PFSK-1 (cell line): ENCODE data around the gene SLC6A12.

Experiments used
- FOXP2 ChIP-seq: optimal IDR thresholded peaks from 2 replicates; pipeline ENCODE3; 2011; ENCODE audit warnings: borderline replicate concordance, control low read depth, inconsistent platforms; ENCODE audit not compliant: insufficient read depth; ENCODE audit errors: extremely low read length, extremely low read depth
- POLR2AphosphoS5 ChIP-seq: IDR thresholded peaks from 2 replicates; pipeline ENCODE4 v1.6.1; 2012; ENCODE audit warnings: low read depth, mild to moderate bottlenecking, control low read depth, low read length, moderate library complexity
- REST ChIP-seq, 2 experiments: IDR thresholded peaks; 2 replicates each; pipeline versions ENCODE4 v1.6.1 to v1.8.0; 2011 to 2012; ENCODE audit warnings: low read depth in 2 of 2, low read length in 2 of 2, control low read depth in 1 of 2, inconsistent platforms in 1 of 2, mild to moderate bottlenecking in 1 of 2, moderate library complexity in 1 of 2; ENCODE audit not compliant: insufficient read depth in 1 of 2
- SIN3A ChIP-seq: IDR thresholded peaks from 2 replicates; pipeline ENCODE4 v1.6.1; 2012; ENCODE audit warnings: mild to moderate bottlenecking, low read length, moderate library complexity, borderline replicate concordance; ENCODE audit not compliant: insufficient read depth
- TAF1 ChIP-seq: IDR thresholded peaks from 2 replicates; pipeline ENCODE4 v1.6.1; 2012; ENCODE audit warnings: low read length, control low read depth, borderline replicate concordance; ENCODE audit not compliant: insufficient read depth

SLC6A12 gene

GRCh38 chr12:188910-189621 is 24.9 kb downstream of the SLC6A12 start:
- no peak for TF ChIP-seq POLR2AphosphoS5
- no peak for TF ChIP-seq SIN3A
- no peak for TF ChIP-seq FOXP2
- no peak for TF ChIP-seq TAF1
- no peak for TF ChIP-seq REST (IDR thresholded peaks at IDR 0.05; ENCODE audit: insufficient read depth in 1 of 2, low read depth in 2 of 2, low read length in 2 of 2)

- TF ChIP-seq TAF1 (no peak), SIN3A (no peak), FOXP2 (no peak), POLR2AphosphoS5 (no peak), REST (IDR thresholded peaks at IDR 0.05; ENCODE audit: insufficient read depth in 1 of 2, low read depth in 2 of 2, low read length in 2 of 2) (no peak)
These were observed 27.8 kb downstream of the SLC6A12 start for GRCh38 chr12:186006-186625.

GRCh38 chr12:185576-185955 is 28.4 kb downstream of the SLC6A12 start:
- TF ChIP-seq TAF1 (no peak), POLR2AphosphoS5 (no peak), SIN3A (no peak), FOXP2 (no peak), REST (IDR thresholded peaks at IDR 0.05; ENCODE audit: insufficient read depth in 1 of 2, low read depth in 2 of 2, low read length in 2 of 2) (no peak)

- TF ChIP-seq FOXP2, result no peak
- no peak for TF ChIP-seq POLR2AphosphoS5
- TF ChIP-seq SIN3A, result no peak
- TF ChIP-seq TAF1, result no peak
- TF ChIP-seq REST (IDR thresholded peaks at IDR 0.05; ENCODE audit: insufficient read depth in 1 of 2, low read depth in 2 of 2, low read length in 2 of 2), result no peak
These were observed 29.0 kb downstream of the SLC6A12 start for GRCh38 chr12:184811-185575.
